Anterior cingulate cortex (tissue), 58 donors: ENCODE measurements around the gene CDH13.

Experiments
- DNase-seq, 58 donors: peaks; one replicate each; lab custom pipeline; 2025; lab: John Stamatoyannopoulos, UW

Gene CDH13

GRCh38 chr16:83353241-83353640 is 726.5 kb downstream of the CDH13 start:
- no peak for DNase-seq

- no peak for DNase-seq
Observed at GRCh38 chr16:83354015-83354414, 727.2 kb downstream of the CDH13 start.

DNA sequence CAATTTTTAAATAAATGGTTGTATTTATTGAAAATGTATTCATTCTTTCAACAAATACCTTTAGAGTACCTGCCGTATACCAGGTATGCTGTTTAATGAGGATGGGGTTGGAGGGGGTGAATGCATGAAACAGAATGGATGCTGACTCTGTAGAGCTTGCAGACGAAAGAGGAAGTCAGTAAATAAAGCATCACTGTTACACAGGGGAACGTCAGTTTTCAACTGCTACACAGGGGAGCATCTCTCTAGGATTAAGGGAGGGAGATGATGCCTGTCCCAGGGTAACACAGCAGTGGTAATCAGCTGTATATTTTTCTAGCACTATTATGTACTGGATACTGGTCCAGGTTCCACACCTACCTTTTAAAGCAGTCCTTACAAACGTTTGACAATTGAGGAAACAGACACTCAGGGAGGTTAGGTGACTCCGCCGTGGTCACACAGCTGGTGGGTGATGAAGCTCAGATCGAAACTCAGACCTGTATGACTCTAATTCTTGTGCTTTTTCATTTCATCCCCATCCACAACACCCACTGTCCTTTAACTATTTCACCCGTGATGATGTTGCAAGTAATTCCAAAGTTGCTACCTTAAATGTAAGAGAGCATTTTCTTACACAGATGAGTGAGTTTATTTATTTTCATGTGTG is 728.9 kb downstream of the CDH13 start:
- no peak for DNase-seq

- peak in 15 of 58 donors; percentile 2 to 46 (median 10) for DNase-seq
Observed at GRCh38 chr16:83356266-83356665, 729.5 kb downstream of the CDH13 start.

GRCh38 chr16:83356986-83357385 is 730.2 kb downstream of the CDH13 start:
- DNase-seq, result no peak

DNA sequence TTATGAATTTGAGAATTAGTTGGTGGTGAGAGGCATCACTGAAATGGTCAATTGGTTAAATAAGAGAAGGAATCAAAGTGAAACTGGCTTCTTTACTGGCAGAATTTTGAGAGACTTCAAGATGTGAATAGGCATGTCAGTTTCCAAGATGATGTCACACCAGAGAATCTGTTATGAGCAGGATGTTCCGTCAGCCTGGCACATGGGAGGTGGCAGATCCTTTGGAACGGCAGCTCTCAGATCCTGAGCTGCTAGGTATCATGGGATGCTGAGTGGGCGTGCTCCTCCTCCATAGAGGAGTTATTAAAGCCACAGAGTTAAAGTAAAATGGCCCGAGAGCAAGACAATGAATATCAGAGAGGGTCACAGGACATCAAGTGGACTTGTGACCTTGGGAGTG is 736.8 kb downstream of the CDH13 start:
- DNase-seq, result peak in 18 of 58 donors; percentile 5 to 52 (median 16)

- DNase-seq, result no peak
Observed at GRCh38 chr16:83365166-83365565, 738.4 kb downstream of the CDH13 start.

GRCh38 chr16:83366228-83366627 is 739.5 kb downstream of the CDH13 start:
- DNase-seq, result peak in 1 of 58 donors; percentile 17

DNA sequence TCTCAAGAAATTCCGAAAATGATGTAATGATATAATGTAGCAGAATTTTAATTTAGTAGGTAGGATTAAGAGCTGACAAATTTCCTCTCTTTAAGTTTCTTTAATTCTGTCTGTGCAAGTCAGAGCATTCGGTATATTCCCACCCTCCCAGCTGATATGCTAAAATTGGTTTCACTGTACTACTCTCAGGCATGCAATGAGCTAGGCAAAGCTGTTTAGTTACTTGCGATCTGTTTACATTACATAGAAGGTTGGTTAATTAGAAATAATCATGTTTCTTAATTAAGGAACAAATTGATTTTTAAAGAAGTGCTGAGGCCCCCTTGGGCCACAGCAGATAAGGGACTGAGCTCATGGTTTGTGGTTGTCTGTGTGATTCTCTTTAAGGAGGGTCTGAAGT is 748.2 kb downstream of the CDH13 start:
- no peak for DNase-seq

DNA sequence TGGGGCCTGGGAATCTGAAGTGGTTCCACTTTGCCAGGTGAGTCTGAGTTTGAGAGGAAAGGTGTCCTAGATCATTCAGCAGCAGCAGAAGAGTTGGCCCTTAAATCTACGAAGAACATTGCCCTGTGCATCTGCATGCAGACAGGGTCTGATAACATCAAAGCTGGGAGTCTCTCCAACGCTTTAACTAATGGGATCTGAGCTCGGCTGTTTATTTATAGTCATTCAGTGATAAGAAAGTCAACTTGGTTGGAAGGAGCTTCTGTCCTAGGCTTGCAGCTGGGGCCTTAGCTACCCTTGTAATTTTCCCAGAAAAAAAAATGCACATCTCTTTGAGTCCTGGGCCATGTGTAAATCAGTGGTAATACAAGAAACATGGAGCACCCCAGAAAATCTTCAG is 763.0 kb downstream of the CDH13 start:
- DNase-seq, result no peak

GRCh38 chr16:83390759-83391158 is 764.0 kb downstream of the CDH13 start:
- no peak for DNase-seq

- no peak for DNase-seq
Observed at GRCh38 chr16:83392743-83393142, 766.0 kb downstream of the CDH13 start.

GRCh38 chr16:83393196-83393981 is 766.6 kb downstream of the CDH13 start:
- DNase-seq, result peak in 1 of 58 donors; percentile 12

- no peak for DNase-seq
Observed at GRCh38 chr16:83397601-83398291, 771.0 kb downstream of the CDH13 start.

DNA sequence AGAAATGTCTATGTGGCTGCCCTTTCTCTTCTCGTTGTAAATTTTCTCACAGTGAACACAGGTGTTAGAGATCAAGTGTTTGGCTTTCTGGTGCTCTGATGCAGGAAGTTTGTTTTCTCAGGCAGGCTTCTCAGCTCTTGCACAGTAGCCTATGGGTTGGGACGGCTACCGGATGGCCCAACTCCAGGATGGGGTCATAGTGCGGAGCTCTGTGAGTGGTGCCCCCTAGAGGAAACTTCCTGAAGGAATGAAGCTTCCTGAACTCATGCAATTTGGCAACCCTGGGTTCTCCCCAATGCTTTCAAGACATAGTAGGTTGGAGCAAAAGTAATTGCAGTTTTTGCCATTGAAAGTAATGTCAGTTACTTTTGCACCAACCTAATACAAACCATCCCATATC is 773.5 kb downstream of the CDH13 start:
- DNase-seq, result no peak

GRCh38 chr16:83402160-83402814 is 775.5 kb downstream of the CDH13 start:
- no peak for DNase-seq

GRCh38 chr16:83402967-83403366 is 776.2 kb downstream of the CDH13 start:
- no peak for DNase-seq

DNA sequence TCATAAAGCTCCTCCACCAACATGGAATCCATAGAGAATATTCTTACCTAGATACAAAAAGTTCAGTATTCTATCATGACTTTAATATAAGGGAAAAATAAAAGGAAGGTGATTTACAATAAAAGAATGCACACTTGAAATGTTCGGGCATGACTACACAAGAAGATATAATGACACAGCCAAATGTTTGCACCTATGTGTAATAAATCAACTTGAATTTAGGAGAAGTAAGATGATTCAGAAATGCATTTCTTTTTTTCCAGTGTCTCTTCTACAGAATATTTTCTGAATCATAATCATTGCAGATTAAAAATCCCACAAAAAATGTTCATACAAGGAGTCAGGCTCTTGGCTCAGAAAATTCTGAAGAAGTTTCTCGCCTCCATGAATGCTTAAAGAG is 777.0 kb downstream of the CDH13 start:
- no peak for DNase-seq

DNA sequence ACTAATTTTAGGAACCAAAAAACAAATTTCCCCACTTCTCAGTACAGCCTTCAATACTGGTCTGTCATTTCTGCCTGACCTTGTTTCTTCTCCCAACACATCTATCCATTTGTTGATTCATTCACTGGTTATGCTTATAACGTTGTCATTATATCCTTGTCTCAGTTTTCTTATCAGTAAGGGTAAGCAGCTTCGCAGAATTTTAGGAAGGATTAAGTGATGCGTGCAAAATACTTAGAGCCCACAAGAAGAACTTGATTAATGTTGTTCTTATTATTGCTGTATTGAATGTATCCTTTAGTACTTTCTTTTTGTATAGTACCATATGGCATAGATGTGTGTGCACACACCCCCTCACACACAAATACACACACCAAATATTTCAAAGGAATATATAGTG is 777.5 kb downstream of the CDH13 start:
- DNase-seq, result no peak

- no peak for DNase-seq
Observed at GRCh38 chr16:83407928-83408327, 781.2 kb downstream of the CDH13 start.

- DNase-seq, result no peak
Observed at GRCh38 chr16:83409347-83409746, 782.6 kb downstream of the CDH13 start.
